Measurements from ENCODE around the gene MRPS21.
A peak's percentile ranks its signal among the peaks of the same experiment; 100 is the strongest.

Gene MRPS21
- 22.4 to 48.5 reads per million in 2 donors for total RNA-seq

DNA sequence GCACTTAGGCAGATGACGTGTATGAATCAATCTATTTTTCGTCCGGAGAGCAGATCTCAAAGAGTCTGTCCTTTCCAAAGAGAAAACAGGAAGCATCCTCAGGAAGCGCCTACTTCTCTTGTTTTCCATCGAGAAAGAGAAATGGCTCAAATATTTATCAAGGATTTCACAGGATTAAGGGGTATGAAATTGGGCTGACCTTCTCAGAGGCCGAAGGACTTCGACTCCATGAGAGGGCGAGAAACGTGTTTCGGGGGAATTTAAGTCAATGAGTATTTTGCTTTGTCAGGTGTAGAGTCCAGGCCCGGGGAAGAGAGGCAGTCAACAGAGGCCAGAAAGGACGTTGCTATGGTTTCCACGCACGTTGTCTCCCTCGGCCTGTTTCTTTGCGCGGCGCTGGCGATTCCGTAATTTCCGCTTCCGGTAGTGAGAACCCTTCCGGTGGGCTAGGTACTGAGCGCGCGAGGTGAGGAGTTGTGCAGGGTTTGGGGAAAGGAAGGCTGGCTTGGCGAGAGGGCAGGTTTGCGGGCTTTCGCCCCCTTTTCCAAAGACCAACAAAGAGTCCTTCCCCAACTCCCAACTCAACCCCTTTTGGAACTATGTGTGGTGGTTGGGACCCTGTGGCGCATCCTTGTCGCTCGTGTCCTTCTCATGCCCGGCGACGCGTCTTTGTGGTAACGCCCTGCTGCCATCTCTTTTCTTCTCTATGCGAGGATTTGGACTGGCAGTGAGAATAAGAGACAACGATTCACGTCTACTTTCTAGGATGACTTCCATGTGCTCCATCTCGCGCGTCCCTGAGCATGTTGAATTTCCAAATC lies at the start of gene MRPS21:
Gene MRPS21 (plus strand): TSS at position 429 of the 821 bp plus-strand sequence. CDS start 506 bp downstream, outside the sequence.
- DNase-seq = peak; percentile 53 to 94 (median 78)

DNA sequence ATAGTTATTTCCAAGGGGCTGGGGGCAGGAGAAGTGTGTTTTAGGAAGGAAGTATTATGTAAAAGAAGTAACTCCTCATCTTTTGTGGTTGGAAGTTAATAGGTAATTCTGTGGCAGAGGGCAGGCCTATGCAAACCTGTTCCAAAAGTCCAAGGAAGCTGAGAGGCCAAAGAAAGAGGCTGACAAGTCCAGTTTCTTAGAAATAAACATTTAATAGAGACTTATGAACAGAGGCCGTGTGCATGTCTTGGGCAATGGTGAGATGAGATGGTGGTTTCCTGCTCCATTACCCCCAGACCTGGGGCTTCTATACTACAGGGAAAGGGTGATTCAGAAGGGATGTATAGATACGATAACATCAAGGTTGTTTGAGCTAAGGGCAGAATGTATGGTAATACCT lies 43.7 kb upstream of the MRPS21 start:
- no peak for DNase-seq

DNA sequence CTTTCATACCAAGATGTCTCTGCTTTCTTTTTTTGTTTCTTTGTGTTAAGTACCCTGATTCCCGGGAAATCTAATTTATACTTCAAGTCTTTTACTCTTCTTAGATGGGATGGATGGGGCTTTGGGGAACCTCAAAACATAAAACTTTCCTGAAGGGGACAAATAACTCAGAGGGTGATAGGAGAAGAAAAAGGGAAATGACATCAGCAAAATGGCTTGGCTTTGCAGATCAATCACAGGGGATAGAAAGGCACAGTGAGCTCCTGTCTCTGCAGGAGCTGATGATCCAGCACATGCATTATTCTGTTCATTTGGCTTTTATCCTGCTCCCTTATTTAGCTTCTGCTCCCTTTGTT lies 37.5 kb upstream of the MRPS21 start:
- no peak for DNase-seq

DNA sequence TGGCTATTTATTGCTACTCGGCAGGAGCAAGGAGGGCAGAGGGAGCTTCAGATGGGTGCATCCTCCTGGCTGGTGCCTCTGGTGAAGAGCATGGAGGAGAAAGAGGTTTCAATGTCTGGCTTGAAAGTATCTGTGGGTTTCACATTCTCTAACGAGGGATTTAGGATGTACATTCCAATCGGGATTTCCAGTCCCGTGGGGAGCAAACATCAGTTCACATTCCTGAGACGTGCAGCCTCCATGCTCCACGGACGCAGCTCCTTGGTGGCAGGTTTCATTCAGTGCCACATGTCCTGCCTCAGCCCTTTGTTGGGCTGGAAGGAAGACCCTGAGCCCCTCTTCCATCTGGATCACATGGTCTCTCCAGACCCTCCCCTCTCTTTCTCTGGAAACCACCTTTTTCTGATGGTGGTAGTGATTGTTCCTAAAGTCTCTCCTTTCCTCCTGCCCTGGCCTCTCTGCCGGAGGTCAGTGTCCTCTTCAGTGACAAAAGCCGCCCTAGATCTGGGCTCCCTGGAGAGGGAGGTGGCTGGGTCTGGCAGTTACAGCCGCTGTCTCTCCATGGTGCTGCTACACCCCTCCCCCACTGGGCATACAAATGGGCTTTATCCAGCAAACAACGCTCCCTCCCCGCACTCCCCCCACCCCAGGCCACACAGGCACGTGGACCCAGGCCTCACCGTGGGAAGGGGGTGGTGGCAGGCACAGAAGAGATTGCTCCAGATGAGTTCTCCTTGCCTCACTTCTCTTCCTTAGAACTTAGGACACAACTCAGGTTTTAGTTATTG lies 36.9 kb upstream of the MRPS21 start:
- DNase-seq = no peak

DNA sequence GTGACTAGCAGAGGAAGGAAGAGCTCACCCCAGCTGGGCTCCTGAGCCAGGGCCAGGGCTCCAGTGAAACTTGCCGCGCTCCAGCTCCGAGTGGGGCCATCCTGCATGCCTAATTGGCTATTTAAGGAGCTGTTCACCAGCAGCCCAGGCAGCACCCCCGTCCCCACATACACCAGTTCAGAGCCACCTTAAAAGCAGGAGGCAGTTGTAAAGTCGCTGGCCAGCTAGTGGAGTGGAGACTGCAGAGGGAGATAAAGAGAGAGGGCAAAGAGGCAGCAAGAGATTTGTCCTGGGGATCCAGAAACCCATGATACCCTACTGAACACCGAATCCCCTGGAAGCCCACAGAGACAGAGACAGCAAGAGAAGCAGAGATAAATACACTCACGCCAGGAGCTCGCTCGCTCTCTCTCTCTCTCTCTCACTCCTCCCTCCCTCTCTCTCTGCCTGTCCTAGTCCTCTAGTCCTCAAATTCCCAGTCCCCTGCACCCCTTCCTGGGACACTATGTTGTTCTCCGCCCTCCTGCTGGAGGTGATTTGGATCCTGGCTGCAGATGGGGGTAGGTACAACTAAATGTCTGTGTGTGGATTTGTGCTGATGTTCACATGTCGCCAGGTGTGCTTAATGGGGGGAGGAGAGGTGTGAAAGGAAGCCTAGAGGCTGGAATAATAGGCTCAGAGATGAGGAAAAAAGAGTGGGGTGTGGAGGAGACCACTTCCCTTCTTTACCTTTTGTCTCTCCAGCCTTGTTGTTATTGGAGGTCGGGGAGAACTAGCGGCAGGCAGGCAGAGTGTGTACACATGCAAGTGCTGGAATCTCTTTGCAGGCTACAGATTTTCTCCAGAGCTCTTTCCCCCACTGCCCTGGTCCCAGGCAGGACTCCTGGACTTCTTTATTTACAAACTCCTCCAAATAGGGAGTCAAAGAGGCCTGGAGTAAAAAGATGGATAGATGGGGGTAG lies 35.8 kb upstream of the MRPS21 start, which contains the start of gene CA14:
Gene CA14 (plus strand): TSS at position 151 of the 962 bp plus-strand sequence. CDS start 355 bp downstream, at position 506.
- no peak for DNase-seq

DNA sequence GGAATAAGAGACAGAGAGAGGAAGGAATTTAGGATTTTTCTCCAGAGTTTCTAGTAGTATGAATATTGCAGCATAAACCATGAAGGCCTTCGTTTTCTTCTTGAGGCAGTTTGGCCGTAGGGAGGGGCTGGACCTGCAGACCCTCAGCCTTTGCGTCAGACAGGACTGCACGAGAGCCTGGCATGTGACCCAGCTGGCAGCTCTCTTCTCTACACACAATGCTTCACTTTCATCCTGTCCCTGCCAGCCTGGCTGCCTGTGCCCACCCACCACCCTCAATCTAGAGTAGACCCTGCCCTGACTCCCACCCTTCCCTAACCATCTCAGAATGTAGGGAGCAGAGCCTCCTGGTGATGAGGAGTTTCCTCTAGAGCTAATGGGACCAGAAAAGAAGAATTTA lies 34.4 kb upstream of the MRPS21 start:
- DNase-seq = no peak

DNA sequence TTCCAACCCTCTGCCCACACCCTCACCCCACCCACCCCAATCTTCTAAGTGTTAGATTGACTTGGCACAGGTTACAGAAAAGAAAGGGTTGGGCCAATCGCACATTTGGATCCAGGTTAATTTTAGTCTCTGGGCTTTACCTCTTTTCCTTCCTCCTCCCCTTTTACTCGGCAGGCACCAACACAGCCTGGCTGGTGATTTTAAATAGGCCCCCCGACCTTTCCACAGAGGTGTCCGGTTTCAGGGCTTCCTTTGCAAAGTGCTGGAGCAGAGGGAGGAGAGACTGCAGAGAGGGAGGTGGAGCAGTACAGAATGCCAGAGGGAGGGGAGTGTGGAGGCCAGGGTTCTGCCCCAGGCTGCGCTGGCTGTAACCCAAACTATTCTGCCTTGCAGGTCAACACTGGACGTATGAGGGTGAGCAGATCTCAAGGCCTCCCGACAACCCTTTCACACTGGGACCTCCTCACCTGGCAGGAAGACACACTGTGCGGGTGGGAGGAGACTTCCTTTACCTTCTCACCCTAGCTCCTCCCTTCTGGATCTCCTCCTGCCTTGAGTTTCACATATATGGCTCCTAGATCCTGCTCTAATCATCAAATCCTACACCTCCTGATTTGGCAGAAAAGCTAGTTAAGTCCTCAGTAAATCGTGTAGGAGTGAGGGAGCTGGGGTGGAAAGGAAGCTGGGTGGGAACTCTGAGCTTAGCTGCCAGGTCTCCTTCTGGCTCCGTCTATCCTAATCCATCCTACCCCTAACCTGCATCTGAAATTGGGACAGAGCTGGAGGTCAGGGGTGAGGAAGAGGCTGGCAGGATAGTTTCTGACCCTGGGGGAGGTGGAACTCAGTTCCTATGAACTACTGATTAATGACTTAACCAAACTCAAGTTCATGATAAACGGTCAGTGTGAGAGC lies 33.6 kb upstream of the MRPS21 start:
- DNase-seq = no peak

DNA sequence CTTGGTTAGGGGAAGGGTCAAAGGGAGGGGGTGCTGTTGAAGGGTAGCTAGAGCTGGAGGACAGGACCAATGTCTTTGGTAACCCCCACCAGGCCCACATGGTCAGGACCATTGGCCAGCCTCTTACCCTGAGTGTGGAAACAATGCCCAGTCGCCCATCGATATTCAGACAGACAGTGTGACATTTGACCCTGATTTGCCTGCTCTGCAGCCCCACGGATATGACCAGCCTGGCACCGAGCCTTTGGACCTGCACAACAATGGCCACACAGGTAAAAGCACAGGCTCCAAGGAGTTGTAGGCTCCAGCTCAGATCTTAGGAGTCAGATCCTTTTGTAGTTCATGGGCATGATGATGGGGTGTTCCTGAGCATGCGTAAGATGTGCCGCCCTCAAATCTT lies 32.3 kb upstream of the MRPS21 start:
- DNase-seq = no peak

DNA sequence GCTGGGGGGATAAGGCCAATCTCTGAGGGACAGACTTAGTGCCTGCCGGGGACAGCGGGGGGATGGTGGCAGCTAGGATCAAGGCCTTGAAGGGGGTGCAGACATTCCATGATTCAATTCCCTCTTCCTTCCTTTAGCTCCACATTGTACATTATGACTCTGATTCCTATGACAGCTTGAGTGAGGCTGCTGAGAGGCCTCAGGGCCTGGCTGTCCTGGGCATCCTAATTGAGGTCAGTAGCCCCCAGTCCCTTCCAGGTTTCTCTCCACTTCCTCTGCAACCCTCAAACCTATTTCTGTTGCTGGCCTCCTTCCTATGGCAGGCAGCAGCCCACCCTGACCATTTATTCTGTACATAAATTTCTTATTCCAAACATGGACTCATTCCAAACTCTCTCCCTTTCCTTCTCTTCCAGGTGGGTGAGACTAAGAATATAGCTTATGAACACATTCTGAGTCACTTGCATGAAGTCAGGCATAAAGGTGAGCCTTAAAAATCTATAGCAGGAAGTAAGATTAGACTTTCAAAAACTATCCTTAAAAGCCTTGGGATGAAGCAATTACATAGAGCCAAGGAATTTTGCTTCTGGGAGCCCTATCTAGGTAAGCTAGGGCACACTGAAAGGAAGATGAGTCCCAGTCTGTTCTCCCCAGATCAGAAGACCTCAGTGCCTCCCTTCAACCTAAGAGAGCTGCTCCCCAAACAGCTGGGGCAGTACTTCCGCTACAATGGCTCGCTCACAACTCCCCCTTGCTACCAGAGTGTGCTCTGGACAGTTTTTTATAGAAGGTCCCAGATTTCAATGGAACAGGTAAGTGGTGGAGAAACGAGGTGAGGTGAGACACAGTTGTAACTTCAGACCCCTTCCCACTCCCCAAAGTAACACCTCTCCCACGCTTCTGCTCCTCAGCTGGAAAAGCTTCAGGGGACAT lies 31.0 kb upstream of the MRPS21 start:
- DNase-seq = no peak

DNA sequence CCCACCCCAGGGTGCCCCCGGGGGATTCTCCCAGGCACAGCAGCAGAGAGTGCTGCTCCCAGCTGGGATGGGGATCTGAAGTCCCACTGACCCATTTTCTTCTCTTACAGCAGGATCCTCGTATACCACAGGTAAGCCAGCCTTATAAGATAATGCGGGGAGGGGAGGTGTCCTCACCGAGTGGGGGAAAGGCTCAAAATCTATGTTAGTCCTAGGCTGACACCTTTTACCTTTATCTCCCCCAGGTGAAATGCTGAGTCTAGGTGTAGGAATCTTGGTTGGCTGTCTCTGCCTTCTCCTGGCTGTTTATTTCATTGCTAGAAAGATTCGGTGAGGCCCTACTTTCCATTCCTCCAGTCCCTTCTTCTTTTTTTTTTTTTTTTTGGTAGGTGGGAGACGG lies 30.1 kb upstream of the MRPS21 start:
- no peak for DNase-seq

DNA sequence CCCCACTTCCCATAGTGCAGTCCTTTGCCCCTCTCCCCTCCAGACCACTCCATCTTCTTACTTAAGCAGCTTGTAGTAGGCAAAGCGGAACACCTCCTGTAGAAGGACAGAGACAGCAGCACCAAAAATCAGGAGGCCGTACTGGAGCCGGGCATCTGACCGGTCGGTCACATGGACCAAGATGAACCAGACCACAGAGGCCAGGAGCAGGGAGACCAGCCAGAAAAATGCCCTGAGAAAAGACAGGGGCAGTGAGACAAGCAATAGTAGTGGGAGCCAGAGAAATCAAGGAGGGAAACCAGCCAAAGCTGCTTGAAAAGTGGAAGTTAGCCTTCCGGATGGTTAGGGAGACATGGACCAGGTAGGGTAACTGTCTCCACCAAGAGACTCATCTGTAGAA lies 25.8 kb upstream of the MRPS21 start:
- DNase-seq = no peak

DNA sequence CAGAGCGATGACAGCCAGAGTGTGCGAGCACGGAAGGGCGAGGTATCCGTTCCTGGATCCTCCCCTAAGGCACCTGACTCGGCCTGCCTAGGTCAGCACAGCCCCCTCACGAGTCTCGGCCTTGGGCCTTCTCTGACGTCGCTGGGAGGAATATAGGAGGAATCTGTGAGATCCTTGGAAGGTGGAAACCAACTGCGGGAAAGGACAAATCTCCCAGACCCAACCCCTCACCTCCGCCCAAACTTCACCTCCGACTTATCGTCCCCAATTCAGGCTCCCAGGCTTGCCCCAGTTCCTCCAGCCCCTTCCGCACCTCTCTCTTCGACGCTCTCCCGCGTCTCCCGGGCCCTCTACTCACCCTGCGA lies 25.3 kb upstream of the MRPS21 start:
- DNase-seq = peak in 4 of 5 experiments; percentile 20 to 68 (median 34)

DNA sequence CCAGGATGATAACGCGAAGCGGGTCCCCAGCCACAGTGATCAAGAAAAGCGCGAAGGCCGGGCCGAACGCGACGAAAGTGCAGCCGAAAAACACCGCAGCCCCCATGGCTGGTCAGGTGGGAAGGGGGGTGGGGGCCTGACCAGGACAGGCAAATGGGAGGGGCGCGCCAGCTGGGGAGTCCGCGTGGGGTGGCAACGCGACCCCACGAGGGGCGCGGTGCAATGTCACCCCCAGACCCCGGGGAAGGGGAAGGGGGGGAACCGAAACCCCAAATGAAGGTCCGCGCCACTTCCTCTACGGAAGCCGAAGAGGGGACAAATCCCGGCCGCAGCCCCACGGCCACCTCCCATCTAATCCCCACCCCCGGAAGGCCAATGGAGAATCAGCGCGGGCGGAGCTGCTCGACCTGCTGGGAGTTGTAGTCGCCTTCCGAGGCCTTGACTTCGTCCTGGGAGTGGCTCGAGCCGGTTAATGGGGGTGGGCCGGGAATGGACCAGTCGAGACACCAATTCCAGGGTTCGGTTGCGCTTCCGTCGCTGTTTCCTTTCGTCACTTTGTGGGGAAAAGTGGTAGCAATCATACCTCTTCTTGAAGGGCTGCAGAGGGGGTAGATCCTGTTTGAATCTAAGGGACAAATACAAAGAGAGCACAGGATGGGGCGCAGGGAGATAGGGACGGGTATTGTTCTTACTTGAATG lies 24.8 kb upstream of the MRPS21 start, which contains the start of gene APH1A:
Gene APH1A (minus strand): TSS at position 312 of the 699 bp plus-strand sequence. CDS start 206 bp downstream, at position 106.
- peak; percentile 71 to 98 (median 88) for DNase-seq

DNA sequence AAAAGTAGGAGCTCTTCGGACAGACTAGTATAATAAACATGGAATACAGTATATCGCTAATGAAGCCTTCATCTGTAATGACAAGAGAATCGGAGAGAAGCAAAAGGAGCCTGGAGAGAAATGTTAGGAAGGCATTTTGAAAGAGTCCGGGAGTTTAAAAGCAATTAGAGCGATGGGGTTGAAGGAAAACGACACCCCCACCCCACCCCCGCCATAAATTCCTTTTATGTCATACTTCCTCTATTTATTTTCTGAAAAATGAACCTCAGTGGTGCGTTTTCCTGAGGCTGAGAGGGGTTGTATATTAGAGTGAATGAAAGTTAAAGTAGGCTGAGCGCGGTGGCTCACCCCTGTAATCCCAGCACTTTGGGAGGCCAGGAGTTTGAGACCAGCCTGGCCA lies 24.2 kb upstream of the MRPS21 start:
- DNase-seq = no peak

DNA sequence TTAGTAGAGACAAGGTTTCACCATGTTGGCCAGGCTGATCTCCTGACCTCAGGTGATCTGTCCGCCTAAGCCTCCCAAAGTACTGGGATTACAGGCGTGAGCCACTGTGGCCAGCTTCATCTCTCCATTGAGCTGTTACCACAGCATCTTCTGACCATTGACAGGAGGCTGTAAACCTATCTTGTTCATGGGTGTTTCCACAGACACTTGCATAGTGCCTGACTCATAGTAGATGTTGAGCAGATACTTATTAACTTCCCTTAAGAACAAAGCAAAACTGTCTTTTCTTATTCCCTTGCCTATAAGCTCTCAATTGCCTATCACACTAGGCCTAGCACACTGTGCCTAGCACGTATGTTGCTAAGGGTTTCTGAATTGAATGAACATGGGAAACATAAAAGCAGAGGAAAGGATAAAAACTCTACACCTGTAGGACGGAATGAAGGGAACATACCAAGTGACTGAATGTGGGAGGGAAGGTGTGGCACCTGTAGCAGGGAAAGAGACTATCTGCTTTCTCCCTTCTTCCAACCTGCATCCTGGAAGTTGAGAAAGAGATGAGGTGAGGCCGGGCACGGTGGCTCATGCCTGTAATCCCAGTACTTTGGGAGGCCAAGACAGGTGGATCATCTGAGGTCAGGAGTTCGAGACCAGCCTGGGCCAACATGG lies 22.2 kb upstream of the MRPS21 start:
- no peak for DNase-seq

DNA sequence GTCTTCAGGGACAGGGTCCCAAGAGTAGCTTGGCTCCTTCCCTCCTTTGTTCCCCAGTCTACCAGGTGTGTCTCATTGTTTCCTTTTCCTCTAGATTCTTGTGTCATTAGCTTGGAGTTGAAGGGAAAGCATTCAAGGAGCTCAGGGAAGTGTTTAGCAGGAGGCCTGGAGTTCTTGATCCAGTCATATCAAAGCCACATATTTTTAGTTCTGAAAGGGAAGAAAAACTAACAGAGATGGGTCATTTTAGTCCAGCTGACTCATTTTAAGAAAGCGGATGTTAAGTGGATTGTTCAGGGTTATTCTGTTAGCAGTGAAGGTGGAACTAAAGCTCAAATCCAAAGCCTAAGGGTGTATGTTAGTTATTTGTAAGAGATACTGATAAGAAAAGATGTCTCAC lies 20.4 kb upstream of the MRPS21 start:
- DNase-seq = no peak

DNA sequence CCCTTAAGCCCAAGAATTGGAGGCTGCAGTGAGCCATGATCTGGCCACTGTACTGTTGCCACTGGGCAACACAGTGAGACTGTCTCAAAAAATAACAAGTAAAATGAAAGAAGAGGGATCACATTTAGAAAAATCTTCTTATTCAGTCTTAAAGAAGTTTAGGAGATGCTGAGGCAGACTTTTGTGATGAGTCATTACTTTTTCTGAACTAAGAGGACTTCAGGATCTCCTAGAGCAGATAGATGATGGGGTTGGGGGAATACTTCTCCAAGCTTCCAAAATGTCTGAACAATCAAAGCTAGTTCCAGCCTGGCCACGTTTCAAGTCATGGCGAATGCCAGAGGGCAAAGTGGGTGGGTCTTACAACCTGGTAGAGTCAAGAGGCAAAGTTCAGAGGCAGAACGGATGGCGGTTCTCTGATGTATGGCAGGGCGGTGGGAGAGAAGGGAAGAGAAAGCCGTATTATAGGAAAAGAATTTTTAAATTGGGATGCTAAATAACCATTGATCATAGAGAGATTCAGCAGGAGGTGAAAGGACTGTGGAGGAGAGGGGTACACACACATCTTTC lies 13.4 kb upstream of the MRPS21 start:
- DNase-seq = no peak

DNA sequence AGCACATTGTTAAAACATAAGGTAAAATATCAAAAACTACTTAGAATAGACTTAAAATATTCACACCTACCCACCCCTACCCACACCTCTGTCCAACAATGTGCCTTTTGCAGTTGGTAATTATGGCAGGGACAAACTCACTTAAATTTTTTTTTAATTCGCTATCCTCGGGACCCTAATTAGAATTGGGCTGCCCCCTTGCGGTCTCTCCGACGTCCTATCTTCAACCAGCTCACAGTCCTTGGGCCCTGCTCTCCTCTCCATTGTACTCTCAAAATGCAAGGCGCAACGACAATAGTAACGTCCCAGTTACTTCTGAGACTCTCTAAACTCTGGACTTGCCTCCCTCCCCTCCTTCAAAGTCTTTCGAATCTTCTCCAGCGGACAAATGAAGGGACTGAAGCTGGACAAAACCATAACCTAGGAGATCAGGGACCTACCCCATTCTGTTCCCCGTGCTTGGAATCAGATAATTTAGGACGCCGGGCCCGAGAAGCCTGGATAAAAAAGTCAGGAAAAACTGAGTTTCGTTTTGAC lies 12.4 kb upstream of the MRPS21 start:
- peak in 4 of 5 experiments; percentile 24 to 65 (median 38) for DNase-seq
